ENCODE measurements around the gene PCDHA6. TPM values are rescaled to one million over a fixed set of nuclear protein-coding genes. Genes with fewer than 3 reads are reported as not detected.
"Not testable (repeated sequence)": the region's sequence is repeated elsewhere in the genome, so short reads cannot be mapped to it uniquely, and the experiment has no call there.

The PCDHA6 gene
- total and polyA plus RNA-seq, 2 experiments from 2014 or later, result 1.3 to 16.9 TPM

GRCh38 chr5:140821375-140822280, 6.1 kb upstream of the PCDHA6 start, which contains the start of gene PCDHA5:
Gene PCDHA5 (plus strand): TSS chr5:140821613.
- peak; percentile 31 for TF ChIP-seq CTCF (IDR thresholded peaks at IDR 0.05; ENCODE audit: low read depth, low read length)
- H3K9me3 ChIP-seq (ENCODE audit: low read depth), result no peaks in the 10 kb centered on the region
- peak in 1 of 2 donors; percentile 8 for DNase-seq (ENCODE audit: low read depth in 1 of 2, low spot score in 1 of 2)
- no peaks in the 10 kb centered on the region for H3K27me3 ChIP-seq
- H3K4me1 ChIP-seq (ENCODE audit: low read depth), result no peaks in the 10 kb centered on the region
- no peaks in the 10 kb centered on the region for H3K36me3 ChIP-seq
- H3K27ac ChIP-seq, result no peak within 1 kb of the TSS
- no peak within 1 kb of the TSS for H3K4me3 ChIP-seq

- DNase-seq (ENCODE audit: low read depth in 1 of 2, low spot score in 1 of 2), result no peak
- Histone ChIP-seq H3K27me3 (no peaks in the 10 kb centered on the region), H3K4me3 (no peak overlapping the region), H3K9me3 (ENCODE audit: low read depth) (no peaks in the 10 kb centered on the region), H3K36me3 (no peaks in the 10 kb centered on the region), H3K27ac (no peak overlapping the region), H3K4me1 (ENCODE audit: low read depth) (no peaks in the 10 kb centered on the region)
- no peak for TF ChIP-seq CTCF (IDR thresholded peaks at IDR 0.05; ENCODE audit: low read depth, low read length)
Measured at GRCh38 chr5:140822281-140822629, 5.5 kb upstream of the PCDHA6 start.

- DNase-seq (ENCODE audit: low read depth in 1 of 2, low spot score in 1 of 2); H3K4me3 ChIP-seq; H3K27ac ChIP-seq; H3K9me3 ChIP-seq (ENCODE audit: low read depth); H3K4me1 ChIP-seq (ENCODE audit: low read depth); H3K36me3 ChIP-seq; H3K27me3 ChIP-seq: not testable (repeated sequence)
Measured at GRCh38 chr5:140822969-140823368, 4.8 kb upstream of the PCDHA6 start.

- Histone ChIP-seq H3K4me3 (no peak overlapping the region), H3K4me1 (ENCODE audit: low read depth) (no peaks in the 10 kb centered on the region), H3K27ac (no peak overlapping the region), H3K9me3 (ENCODE audit: low read depth) (no peaks in the 10 kb centered on the region), H3K27me3 (no peaks in the 10 kb centered on the region), H3K36me3 (no peaks in the 10 kb centered on the region)
- no peak for DNase-seq (ENCODE audit: low read depth in 1 of 2, low spot score in 1 of 2)
- no peak for TF ChIP-seq CTCF (IDR thresholded peaks at IDR 0.05; ENCODE audit: low read depth, low read length)
Measured at GRCh38 chr5:140823475-140823874, 4.3 kb upstream of the PCDHA6 start.

- peak in 1 of 2 donors; percentile 31 for DNase-seq (ENCODE audit: low read depth in 1 of 2, low spot score in 1 of 2)
- Histone ChIP-seq H3K27ac (no peak overlapping the region), H3K4me1 (ENCODE audit: low read depth) (no peaks in the 10 kb centered on the region), H3K36me3 (no peaks in the 10 kb centered on the region), H3K4me3 (peak overlapping the region; percentile 51), H3K9me3 (ENCODE audit: low read depth) (no peaks in the 10 kb centered on the region), H3K27me3 (no peaks in the 10 kb centered on the region)
- no peak for TF ChIP-seq CTCF (IDR thresholded peaks at IDR 0.05; ENCODE audit: low read depth, low read length)
Measured at GRCh38 chr5:140828362-140828737, 590 bp downstream of the PCDHA6 start.

- DNase-seq (ENCODE audit: low read depth in 1 of 2, low spot score in 1 of 2); H3K4me1 ChIP-seq (ENCODE audit: low read depth); H3K9me3 ChIP-seq (ENCODE audit: low read depth); H3K36me3 ChIP-seq; H3K27ac ChIP-seq; H3K27me3 ChIP-seq; H3K4me3 ChIP-seq: not testable (repeated sequence)
Measured at GRCh38 chr5:140829511-140830501, 2.0 kb downstream of the PCDHA6 start.
